Measurements from ENCODE around the gene SEMA4A. TPM values are rescaled to one million over a fixed set of nuclear protein-coding genes. Genes with fewer than 3 reads are reported as not detected.

Gene SEMA4A
- total and polyA plus RNA-seq, 9 of the 15 experiments (the other 6 are each of a cell fraction or from before 2014, with no cell fraction given) = 0.04 to 1.7 (median 0.45) TPM

DNA sequence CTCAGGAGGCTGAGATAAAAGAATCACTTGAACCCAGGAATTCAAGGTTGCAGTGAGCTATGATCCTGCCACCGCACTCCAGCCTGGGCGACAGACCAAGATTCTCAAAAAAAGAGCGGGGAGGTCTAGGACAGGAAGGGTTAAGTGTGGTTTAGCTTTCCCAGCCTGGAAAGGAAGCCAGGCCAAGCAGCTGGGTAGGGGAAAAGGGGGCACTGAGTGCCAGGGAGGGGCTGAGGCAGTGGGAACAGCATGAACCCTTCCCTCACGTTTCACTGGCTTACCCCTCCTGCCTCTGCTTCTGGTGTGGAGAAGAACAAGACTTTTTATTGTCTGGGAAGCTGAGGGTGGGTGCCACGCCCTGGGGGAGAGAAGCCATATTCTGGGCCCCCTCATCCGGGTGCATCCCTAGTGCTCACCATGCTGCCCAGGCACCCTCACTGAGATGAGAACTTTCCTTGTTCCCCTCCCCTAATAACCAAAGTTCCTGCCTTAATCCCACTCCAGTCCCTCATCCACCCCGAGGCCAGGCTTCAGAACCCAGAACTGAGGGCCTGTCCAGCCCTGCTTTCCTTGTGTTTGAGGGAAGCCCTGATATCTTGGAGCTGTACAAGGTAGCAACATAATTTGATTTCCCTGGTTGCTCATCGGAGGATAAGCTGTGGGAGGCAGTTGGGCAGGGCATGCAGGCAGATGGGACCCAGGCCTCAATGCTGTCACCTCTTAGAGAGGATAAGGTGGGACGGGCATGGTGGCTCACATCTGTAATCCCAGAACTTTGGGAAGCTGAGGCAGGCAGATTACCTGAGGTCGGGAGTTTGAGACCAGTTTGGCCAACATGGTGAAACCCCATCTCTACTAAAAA, 40.9 kb upstream of the SEMA4A start:
- Histone ChIP-seq H3K36me3 (ENCODE audit: control insufficient read depth, insufficient read depth, low read length) (no peaks in the 10 kb centered on the region), H3K4me3 (no peak overlapping the region), H2AFZ (ENCODE audit: low read depth, low read length) (no peak overlapping the region), H3K27ac (ENCODE audit: extremely low read depth, low read depth, low read length) (no peak overlapping the region), H3K9me3 (replicated peaks; ENCODE audit: control insufficient read depth, insufficient read depth, low read depth, low read length) (no peaks in the 10 kb centered on the region), H3K9ac (ENCODE audit: insufficient read depth in 1 of 2, low read depth in 2 of 2, low read length in 2 of 2) (peak overlapping the region in 1 of 2 experiments; percentile 1; a peak in 1 of 4 replicates), H4K20me1 (replicated peaks; ENCODE audit: control insufficient read depth, insufficient read depth, low read length) (no peaks in the 10 kb centered on the region; the same call in 1 of the 2 replicates), H3K9me1 (ENCODE audit: control insufficient read depth, insufficient read depth, low read length) (no peaks in the 10 kb centered on the region), H3K4me2 (ENCODE audit: insufficient read depth, low read length) (no peak overlapping the region), H3K27me3 (ENCODE audit: control insufficient read depth in 2 of 2, insufficient read depth in 2 of 2, low read length in 2 of 2) (no peaks in the 10 kb centered on the region), H3K79me2 (ENCODE audit: control insufficient read depth, insufficient read depth, low read length) (peaks cover 30% of the 10 kb centered on the region), H3K4me1 (replicated peaks in 1 of 2; ENCODE audit: control insufficient read depth in 2 of 2, insufficient read depth in 2 of 2, low read length in 2 of 2) (peaks cover 13 to 27% of the 10 kb centered on the region in 2 experiments)
- BruUV-seq (replicated peaks) = no TSS peak
- 58% methylated on average over 10 of the region's 10 CpGs for WGBS (ENCODE audit: insufficient coverage, low coverage, missing lambda C conversion rate)
- ChIA-PET POLR2A (interaction anchor here (0.5 to 4.2 kb wide), 6 partner anchors 7 to 1025 kb away, joined by 3 to 40 read pairs (median 4); no protein-coding TSS in a partner anchor), CTCF (ENCODE audit: low intra/inter-chr PET ratio) (no interaction called here)
- intact Hi-C loops (cut with micrococcal nuclease) = loop anchor here (5.0 kb wide), 1 partner anchor 395 kb away; no protein-coding TSS in a partner anchor
- in situ Hi-C loops (cut with MboI) = no loop called here
- TF ChIP-seq STAG1 (CRISPR knock-in tag; IDR thresholded peaks at IDR 0.05; ENCODE audit: borderline replicate concordance) (no peak), ELK3 (CRISPR knock-in tag; IDR thresholded peaks at IDR 0.05) (no peak), SIRT6 (IDR thresholded peaks at IDR 0.05; ENCODE audit: low read depth, low read length) (no peak), TFAP4 (CRISPR knock-in tag; IDR thresholded peaks at IDR 0.05; ENCODE audit: borderline replicate concordance) (no peak), ZNF354B (CRISPR knock-in tag; IDR thresholded peaks at IDR 0.05) (no peak), FOXK2 (conservative IDR thresholded peaks at IDR 0.05 in 1 of 2, IDR thresholded peaks at IDR 0.05 in 1 of 2; ENCODE audit: low read depth in 2 of 2) (no peak), XRCC4 (IDR thresholded peaks at IDR 0.05; ENCODE audit: extremely low read depth, insufficient read depth, insufficient read length) (no peak), ZNF146 (CRISPR knock-in tag; IDR thresholded peaks at IDR 0.05; ENCODE audit: unreplicated experiment) (no peak), ZNF324 (CRISPR knock-in tag; IDR thresholded peaks at IDR 0.05) (no peak)
- TF ChIP-seq, protein P1, sequence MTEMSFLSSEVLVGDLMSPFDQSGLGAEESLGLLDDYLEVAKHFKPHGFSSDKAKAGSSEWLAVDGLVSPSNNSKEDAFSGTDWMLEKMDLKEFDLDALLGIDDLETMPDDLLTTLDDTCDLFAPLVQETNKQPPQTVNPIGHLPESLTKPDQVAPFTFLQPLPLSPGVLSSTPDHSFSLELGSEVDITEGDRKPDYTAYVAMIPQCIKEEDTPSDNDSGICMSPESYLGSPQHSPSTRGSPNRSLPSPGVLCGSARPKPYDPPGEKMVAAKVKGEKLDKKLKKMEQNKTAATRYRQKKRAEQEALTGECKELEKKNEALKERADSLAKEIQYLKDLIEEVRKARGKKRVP (CRISPR knock-in tag; IDR thresholded peaks at IDR 0.05) = no peak
- TF ChIP-seq, protein P2, sequence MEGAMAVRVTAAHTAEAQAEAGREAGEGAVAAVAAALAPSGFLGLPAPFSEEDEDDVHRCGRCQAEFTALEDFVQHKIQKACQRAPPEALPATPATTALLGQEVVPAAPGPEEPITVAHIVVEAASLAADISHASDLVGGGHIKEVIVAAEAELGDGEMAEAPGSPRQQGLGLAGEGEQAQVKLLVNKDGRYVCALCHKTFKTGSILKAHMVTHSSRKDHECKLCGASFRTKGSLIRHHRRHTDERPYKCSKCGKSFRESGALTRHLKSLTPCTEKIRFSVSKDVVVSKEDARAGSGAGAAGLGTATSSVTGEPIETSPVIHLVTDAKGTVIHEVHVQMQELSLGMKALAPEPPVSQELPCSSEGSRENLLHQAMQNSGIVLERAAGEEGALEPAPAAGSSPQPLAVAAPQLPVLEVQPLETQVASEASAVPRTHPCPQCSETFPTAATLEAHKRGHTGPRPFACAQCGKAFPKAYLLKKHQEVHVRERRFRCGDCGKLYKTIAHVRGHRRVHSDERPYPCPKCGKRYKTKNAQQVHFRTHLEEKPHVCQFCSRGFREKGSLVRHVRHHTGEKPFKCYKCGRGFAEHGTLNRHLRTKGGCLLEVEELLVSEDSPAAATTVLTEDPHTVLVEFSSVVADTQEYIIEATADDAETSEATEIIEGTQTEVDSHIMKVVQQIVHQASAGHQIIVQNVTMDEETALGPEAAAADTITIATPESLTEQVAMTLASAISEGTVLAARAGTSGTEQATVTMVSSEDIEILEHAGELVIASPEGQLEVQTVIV (CRISPR knock-in tag; IDR thresholded peaks at IDR 0.05; ENCODE audit: borderline replicate concordance) = no peak
- no peak for FAIRE-seq
- ATAC-seq = no peak
- no peak for DNase-seq (ENCODE audit: extremely low read depth in 1 of 4, low spot score in 3 of 4)
